ENCODE data around the gene GNAI3. TPM values are rescaled to one million over a fixed set of nuclear protein-coding genes. Genes with fewer than 3 reads are reported as not detected.

The GNAI3 gene
- total and polyA plus RNA-seq, 2 donors (not counting 3 experiments of a cell fraction or from before 2014, with no cell fraction given) = 5.0 to 14.0 TPM

GRCh38 chr1:109566982-109567381 is 18.6 kb downstream of the GNAI3 start:
- intact Hi-C loops (cut with micrococcal nuclease) (no loop called here), dilution Hi-C loops (cut with MboI; ENCODE audit: extremely low pct_ligation_motif_present, low sequenced_read_pairs) (no loop called here)
- POLR2A ChIA-PET = no interaction called here
- H3K36me3 ChIP-seq (ENCODE audit: control insufficient read depth in 2 of 2, extremely low read depth in 1 of 2, insufficient read depth in 2 of 2, low read length in 2 of 2) = no peaks in the 10 kb centered on the region
- H2AFZ ChIP-seq (ENCODE audit: low read depth, low read length) = no peak overlapping the region
- no peaks in the 10 kb centered on the region for H3K9me3 ChIP-seq (replicated peaks; ENCODE audit: control insufficient read depth, insufficient read depth, low read length)
- peaks cover 12% of the 10 kb centered on the region for H3K4me1 ChIP-seq (ENCODE audit: control insufficient read depth, extremely low read depth, insufficient read depth, low read length)
- H3K27ac ChIP-seq (ENCODE audit: insufficient read depth, low read depth, low read length) = no peak overlapping the region
- no peak for DNase-seq (ENCODE audit: low read depth, low spot score)
- no peak overlapping the region for H3K4me2 ChIP-seq (ENCODE audit: insufficient read depth, low read length)
- H3K9ac ChIP-seq (replicated peaks; ENCODE audit: extremely low read depth, insufficient read depth, low read length) = no peak overlapping the region
- H3K27me3 ChIP-seq (ENCODE audit: control insufficient read depth in 2 of 2, insufficient read depth in 2 of 2, low read length in 2 of 2) = no peaks in the 10 kb centered on the region
- no peak for TF ChIP-seq EZH2 (IDR thresholded peaks at IDR 0.05; ENCODE audit: borderline replicate concordance, low read depth, low read length, severe bottlenecking)
- TF ChIP-seq JUN (IDR thresholded peaks at IDR 0.05; ENCODE audit: borderline replicate concordance, insufficient read depth, insufficient read length, low read depth) = no peak
- no peak for TF ChIP-seq MYC (IDR thresholded peaks at IDR 0.05; ENCODE audit: low read depth, low read length)
- no peak for TF ChIP-seq POLR2AphosphoS5 (IDR thresholded peaks at IDR 0.05; ENCODE audit: insufficient read depth, low read depth, low read length)
- no peak for TF ChIP-seq CTCF (IDR thresholded peaks at IDR 0.05; ENCODE audit: extremely low read depth in 1 of 2, insufficient read depth in 1 of 2, low read depth in 1 of 2, low read length in 2 of 2)
- TF ChIP-seq POLR2A (IDR thresholded peaks at IDR 0.05; ENCODE audit: low read depth, low read length) = no peak
- TF ChIP-seq GATA2 (IDR thresholded peaks at IDR 0.05; ENCODE audit: insufficient read depth, insufficient read length, low read depth, low read length) = no peak
- no peak for TF ChIP-seq MAX (IDR thresholded peaks at IDR 0.05; ENCODE audit: insufficient read depth, insufficient read length)
- TF ChIP-seq FOS (IDR thresholded peaks at IDR 0.05; ENCODE audit: borderline replicate concordance, insufficient read depth, low read length) = no peak
- no TSS peak for BruUV-seq (replicated peaks)
- H4K20me1 ChIP-seq (replicated peaks; ENCODE audit: control insufficient read depth, extremely low read depth, insufficient read depth, low read length) = peaks cover 12% of the 10 kb centered on the region
- H3K4me3 ChIP-seq (replicated peaks in 1 of 3; ENCODE audit: insufficient read depth in 1 of 3, low read depth in 1 of 3, low read length in 3 of 3) = no peak overlapping the region
- no peak for FAIRE-seq
- H3K9me1 ChIP-seq (replicated peaks; ENCODE audit: control insufficient read depth, extremely low read depth, insufficient read depth, low read length) = no peaks in the 10 kb centered on the region
- CTCF ChIA-PET = no interaction called here
- peaks cover 98% of the 10 kb centered on the region for H3K79me2 ChIP-seq (ENCODE audit: control insufficient read depth, insufficient read depth, low read length)

Measured in endothelial cell of umbilical vein (primary cell).